ENCODE results near the gene TUBA1B.

- TF ChIP-seq GABPA (IDR thresholded peaks at IDR 0.05 in 1 of 2, conservative IDR thresholded peaks at IDR 0.05 in 1 of 2), result no peak
- TF ChIP-seq JUND (IDR thresholded peaks at IDR 0.05), result no peak
- TF ChIP-seq TAF1 (conservative IDR thresholded peaks at IDR 0.05), result no peak
- TF ChIP-seq CTCF (IDR thresholded peaks at IDR 0.05; ENCODE audit: low read depth, low read length, missing input control), result no peak
Observed at GRCh38 chr12:49160399-49160798, 29.2 kb upstream of the TUBA1B start.
